ENCODE data around the gene QSER1.
"Not testable (repeated sequence)": the region's sequence is repeated elsewhere in the genome, so short reads cannot be mapped to it uniquely, and the experiment has no call there.

QSER1 gene

GRCh38 chr11:32972233-32972632 lies 79.6 kb downstream of the QSER1 start:
- H3K36me3 ChIP-seq (ENCODE audit: control insufficient read depth, low read depth, low read length) = peaks cover 90% of the 10 kb centered on the region
- not testable (repeated sequence) for H3K4me3 ChIP-seq (ENCODE audit: low read length); H3K9me3 ChIP-seq (ENCODE audit: control insufficient read depth, low read depth, low read length); H3K27me3 ChIP-seq (ENCODE audit: control insufficient read depth, insufficient read depth, low read length); H3K27ac ChIP-seq (ENCODE audit: low read length); H3K4me1 ChIP-seq (ENCODE audit: control insufficient read depth, low read depth, low read length); H3K9ac ChIP-seq (ENCODE audit: low read length)

- Histone ChIP-seq H3K27ac (ENCODE audit: low read length) (no peak overlapping the region), H3K9me3 (ENCODE audit: control insufficient read depth, low read depth, low read length) (no peaks in the 10 kb centered on the region), H3K4me3 (ENCODE audit: low read length) (no peak overlapping the region), H3K36me3 (ENCODE audit: control insufficient read depth, low read depth, low read length) (peaks cover 90% of the 10 kb centered on the region), H3K4me1 (ENCODE audit: control insufficient read depth, low read depth, low read length) (no peaks in the 10 kb centered on the region), H3K9ac (ENCODE audit: low read length) (no peak overlapping the region), H3K27me3 (ENCODE audit: control insufficient read depth, insufficient read depth, low read length) (no peaks in the 10 kb centered on the region)
Observed at GRCh38 chr11:32972781-32973180, 80.2 kb downstream of the QSER1 start.

GRCh38 chr11:32982626-32983025 lies 90.0 kb downstream of the QSER1 start:
- no peak overlapping the region for H3K4me3 ChIP-seq (ENCODE audit: low read length)
- H3K9ac ChIP-seq (ENCODE audit: low read length) = no peak overlapping the region
- H3K36me3 ChIP-seq (ENCODE audit: control insufficient read depth, low read depth, low read length) = peaks cover 20% of the 10 kb centered on the region
- H3K27me3 ChIP-seq (ENCODE audit: control insufficient read depth, insufficient read depth, low read length) = no peaks in the 10 kb centered on the region
- H3K4me1 ChIP-seq (ENCODE audit: control insufficient read depth, low read depth, low read length) = no peaks in the 10 kb centered on the region
- H3K9me3 ChIP-seq (ENCODE audit: control insufficient read depth, low read depth, low read length) = no peaks in the 10 kb centered on the region
- no peak overlapping the region for H3K27ac ChIP-seq (ENCODE audit: low read length)

GRCh38 chr11:32983506-32983905 lies 90.9 kb downstream of the QSER1 start:
- Histone ChIP-seq H3K9ac (ENCODE audit: low read length) (no peak overlapping the region), H3K4me3 (ENCODE audit: low read length) (no peak overlapping the region), H3K9me3 (ENCODE audit: control insufficient read depth, low read depth, low read length) (no peaks in the 10 kb centered on the region), H3K36me3 (ENCODE audit: control insufficient read depth, low read depth, low read length) (peaks cover 11% of the 10 kb centered on the region), H3K27me3 (ENCODE audit: control insufficient read depth, insufficient read depth, low read length) (no peaks in the 10 kb centered on the region), H3K27ac (ENCODE audit: low read length) (no peak overlapping the region), H3K4me1 (ENCODE audit: control insufficient read depth, low read depth, low read length) (no peaks in the 10 kb centered on the region)

- H3K4me1 ChIP-seq (ENCODE audit: control insufficient read depth, low read depth, low read length) = no peaks in the 10 kb centered on the region
- H3K9ac ChIP-seq (ENCODE audit: low read length) = no peak overlapping the region
- no peak overlapping the region for H3K27ac ChIP-seq (ENCODE audit: low read length)
Observed at GRCh38 chr11:32985600-32985999, 93.0 kb downstream of the QSER1 start.

GRCh38 chr11:32987851-32988250 lies 95.2 kb downstream of the QSER1 start:
- Histone ChIP-seq H3K4me1 (ENCODE audit: control insufficient read depth, low read depth, low read length) (no peaks in the 10 kb centered on the region), H3K27ac (ENCODE audit: low read length) (no peak overlapping the region), H3K9ac (ENCODE audit: low read length) (no peak overlapping the region), H3K9me3 (ENCODE audit: control insufficient read depth, low read depth, low read length) (no peaks in the 10 kb centered on the region), H3K27me3 (ENCODE audit: control insufficient read depth, insufficient read depth, low read length) (no peaks in the 10 kb centered on the region), H3K36me3 (ENCODE audit: control insufficient read depth, low read depth, low read length) (no peaks in the 10 kb centered on the region), H3K4me3 (ENCODE audit: low read length) (no peak overlapping the region)

More at GRCh38 chr11:32985600-32985999, 93.0 kb downstream of the QSER1 start:
- no peaks in the 10 kb centered on the region for H3K27me3 ChIP-seq (ENCODE audit: control insufficient read depth, insufficient read depth, low read length)
- no peaks in the 10 kb centered on the region for H3K9me3 ChIP-seq (ENCODE audit: control insufficient read depth, low read depth, low read length)
- no peak overlapping the region for H3K4me3 ChIP-seq (ENCODE audit: low read length)
- no peaks in the 10 kb centered on the region for H3K36me3 ChIP-seq (ENCODE audit: control insufficient read depth, low read depth, low read length)

- Histone ChIP-seq H3K27ac (ENCODE audit: low read length) (no peak overlapping the region), H3K36me3 (ENCODE audit: control insufficient read depth, low read depth, low read length) (no peaks in the 10 kb centered on the region), H3K27me3 (ENCODE audit: control insufficient read depth, insufficient read depth, low read length) (no peaks in the 10 kb centered on the region), H3K4me1 (ENCODE audit: control insufficient read depth, low read depth, low read length) (no peaks in the 10 kb centered on the region), H3K4me3 (ENCODE audit: low read length) (no peak overlapping the region), H3K9ac (ENCODE audit: low read length) (no peak overlapping the region), H3K9me3 (ENCODE audit: control insufficient read depth, low read depth, low read length) (no peaks in the 10 kb centered on the region)
Observed at GRCh38 chr11:32990481-32990880, 97.9 kb downstream of the QSER1 start.

- no peaks in the 10 kb centered on the region for H3K27me3 ChIP-seq (ENCODE audit: control insufficient read depth, insufficient read depth, low read length)
- H3K4me3 ChIP-seq (ENCODE audit: low read length) = no peak overlapping the region
- H3K9me3 ChIP-seq (ENCODE audit: control insufficient read depth, low read depth, low read length) = no peaks in the 10 kb centered on the region
- H3K9ac ChIP-seq (ENCODE audit: low read length) = no peak overlapping the region
- no peaks in the 10 kb centered on the region for H3K4me1 ChIP-seq (ENCODE audit: control insufficient read depth, low read depth, low read length)
- no peak overlapping the region for H3K27ac ChIP-seq (ENCODE audit: low read length)
- no peaks in the 10 kb centered on the region for H3K36me3 ChIP-seq (ENCODE audit: control insufficient read depth, low read depth, low read length)
Observed at GRCh38 chr11:32991427-32991826, 98.8 kb downstream of the QSER1 start.

GRCh38 chr11:32991898-32992297 lies 99.3 kb downstream of the QSER1 start:
- Histone ChIP-seq H3K9ac (ENCODE audit: low read length) (no peak overlapping the region), H3K9me3 (ENCODE audit: control insufficient read depth, low read depth, low read length) (no peaks in the 10 kb centered on the region), H3K27me3 (ENCODE audit: control insufficient read depth, insufficient read depth, low read length) (no peaks in the 10 kb centered on the region), H3K4me3 (ENCODE audit: low read length) (no peak overlapping the region), H3K36me3 (ENCODE audit: control insufficient read depth, low read depth, low read length) (no peaks in the 10 kb centered on the region), H3K4me1 (ENCODE audit: control insufficient read depth, low read depth, low read length) (no peaks in the 10 kb centered on the region), H3K27ac (ENCODE audit: low read length) (no peak overlapping the region)

- Histone ChIP-seq H3K9me3 (ENCODE audit: control insufficient read depth, low read depth, low read length) (no peaks in the 10 kb centered on the region), H3K9ac (ENCODE audit: low read length) (no peak overlapping the region), H3K27me3 (ENCODE audit: control insufficient read depth, insufficient read depth, low read length) (no peaks in the 10 kb centered on the region), H3K36me3 (ENCODE audit: control insufficient read depth, low read depth, low read length) (no peaks in the 10 kb centered on the region), H3K27ac (ENCODE audit: low read length) (no peak overlapping the region), H3K4me1 (ENCODE audit: control insufficient read depth, low read depth, low read length) (no peaks in the 10 kb centered on the region), H3K4me3 (ENCODE audit: low read length) (no peak overlapping the region)
Observed at GRCh38 chr11:33000181-33000580, 107.6 kb downstream of the QSER1 start.

- Histone ChIP-seq H3K4me1 (ENCODE audit: control insufficient read depth, low read depth, low read length) (no peaks in the 10 kb centered on the region), H3K27me3 (ENCODE audit: control insufficient read depth, insufficient read depth, low read length) (no peaks in the 10 kb centered on the region), H3K27ac (ENCODE audit: low read length) (no peak overlapping the region), H3K36me3 (ENCODE audit: control insufficient read depth, low read depth, low read length) (no peaks in the 10 kb centered on the region), H3K9ac (ENCODE audit: low read length) (no peak overlapping the region), H3K4me3 (ENCODE audit: low read length) (no peak overlapping the region), H3K9me3 (ENCODE audit: control insufficient read depth, low read depth, low read length) (no peaks in the 10 kb centered on the region)
Observed at GRCh38 chr11:33001281-33001680, 108.7 kb downstream of the QSER1 start.

- H3K27me3 ChIP-seq (ENCODE audit: control insufficient read depth, insufficient read depth, low read length) = no peaks in the 10 kb centered on the region
- no peak overlapping the region for H3K4me3 ChIP-seq (ENCODE audit: low read length)
- no peak overlapping the region for H3K27ac ChIP-seq (ENCODE audit: low read length)
- no peak overlapping the region for H3K9ac ChIP-seq (ENCODE audit: low read length)
- H3K4me1 ChIP-seq (ENCODE audit: control insufficient read depth, low read depth, low read length) = no peaks in the 10 kb centered on the region
- no peaks in the 10 kb centered on the region for H3K9me3 ChIP-seq (ENCODE audit: control insufficient read depth, low read depth, low read length)
- H3K36me3 ChIP-seq (ENCODE audit: control insufficient read depth, low read depth, low read length) = no peaks in the 10 kb centered on the region
Observed at GRCh38 chr11:33001751-33002542, 109.3 kb downstream of the QSER1 start.
